GM19324 (cell line): ENCODE measurements around the gene PRUNE2.

Experiments used
- ATAC-seq: cut with Tn5 transposase; IDR thresholded peaks from one replicate; pipeline ENCODE4 v1.9.1; 2021; ENCODE audit warnings: mild to moderate bottlenecking, moderate library complexity; ENCODE audit not compliant: unreplicated experiment, low FRiP score

PRUNE2 gene

DNA sequence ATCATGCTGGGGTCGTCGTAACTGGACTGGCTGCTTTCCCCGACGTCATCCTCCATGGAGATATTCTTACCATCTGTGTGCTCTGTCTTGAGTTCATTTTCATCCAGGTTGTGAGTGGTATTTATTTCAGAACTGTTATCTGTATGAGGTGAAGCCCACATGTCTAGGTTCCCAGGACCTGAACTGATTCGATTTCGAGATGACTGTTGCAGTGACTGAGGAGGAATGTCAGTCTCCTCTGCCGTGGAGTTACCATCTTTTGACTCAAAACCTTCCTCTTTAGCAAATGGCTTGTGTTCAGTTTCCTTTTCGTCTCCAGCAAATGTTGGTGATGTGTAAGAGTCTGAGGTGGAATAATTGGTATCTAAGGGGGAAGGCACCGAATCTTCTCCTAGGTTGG, 196.9 kb downstream of the PRUNE2 start:
- ATAC-seq: no peak

DNA sequence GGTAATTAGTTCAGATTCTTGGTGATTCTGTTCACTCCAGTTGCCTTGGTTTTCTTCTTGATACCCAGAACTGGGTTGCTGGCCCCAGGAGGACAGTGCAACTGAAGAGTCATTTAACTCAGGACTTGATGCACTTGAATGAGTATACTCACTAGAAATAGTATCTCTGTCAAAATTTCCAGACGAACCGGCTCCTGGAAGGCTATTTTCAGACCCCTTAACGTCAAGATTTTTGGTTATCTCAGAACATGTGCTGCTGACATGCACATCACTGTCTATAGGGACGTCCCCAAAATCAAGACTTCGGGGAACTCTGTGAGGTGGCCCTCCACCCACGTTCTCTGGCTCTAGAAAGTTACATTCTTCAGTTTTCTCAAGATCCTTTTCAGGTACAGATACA, 198.4 kb downstream of the PRUNE2 start:
- ATAC-seq: no peak

DNA sequence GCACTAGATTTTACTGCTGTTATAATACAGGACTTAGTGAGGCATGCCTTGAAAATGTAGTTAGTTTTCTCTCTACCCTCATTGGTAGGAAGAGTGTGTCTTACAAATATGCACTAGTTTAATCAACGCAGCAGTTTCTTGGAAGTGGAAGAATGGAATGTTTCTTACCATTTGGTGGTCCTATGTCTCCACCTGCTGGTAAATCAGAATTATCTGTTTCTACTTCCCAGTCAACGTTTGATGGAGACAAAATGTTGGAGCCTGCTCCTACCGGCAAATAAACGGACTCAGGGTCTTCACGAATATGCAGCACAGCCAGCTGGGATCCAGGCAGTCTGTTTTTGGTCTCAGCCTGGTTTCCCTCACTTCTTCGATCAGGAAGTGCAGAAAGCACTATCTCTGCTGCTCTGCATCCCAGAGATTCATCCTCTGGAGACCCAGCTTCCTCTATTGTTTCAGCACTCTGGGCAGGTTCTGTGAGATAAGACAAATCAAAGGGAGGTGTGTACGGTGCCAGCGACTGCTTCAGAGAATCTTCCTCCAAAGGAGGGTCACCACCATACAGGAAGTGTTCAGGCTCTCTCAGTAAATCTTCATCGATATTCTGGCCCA, 201.2 kb downstream of the PRUNE2 start:
- no peak for ATAC-seq

DNA sequence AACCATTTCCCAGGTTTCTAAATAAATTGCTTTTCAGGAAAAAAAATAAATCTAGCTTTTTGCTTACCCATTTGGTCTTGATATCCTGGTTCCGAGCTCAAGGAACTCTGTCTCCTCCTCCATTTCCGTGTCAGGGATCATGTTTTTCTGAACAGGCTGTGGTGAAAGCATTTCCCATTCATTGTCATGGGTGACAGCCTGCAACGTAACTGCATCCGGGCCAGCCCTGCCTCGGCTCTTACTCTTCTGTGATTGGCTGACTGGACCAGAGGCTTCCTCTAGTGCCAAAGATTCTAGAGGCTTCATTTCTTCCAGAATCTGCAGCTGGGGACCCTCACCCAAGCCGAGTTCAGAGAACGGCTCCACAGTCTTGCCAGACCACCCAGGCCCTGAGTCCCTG, 202.6 kb downstream of the PRUNE2 start:
- no peak for ATAC-seq

DNA sequence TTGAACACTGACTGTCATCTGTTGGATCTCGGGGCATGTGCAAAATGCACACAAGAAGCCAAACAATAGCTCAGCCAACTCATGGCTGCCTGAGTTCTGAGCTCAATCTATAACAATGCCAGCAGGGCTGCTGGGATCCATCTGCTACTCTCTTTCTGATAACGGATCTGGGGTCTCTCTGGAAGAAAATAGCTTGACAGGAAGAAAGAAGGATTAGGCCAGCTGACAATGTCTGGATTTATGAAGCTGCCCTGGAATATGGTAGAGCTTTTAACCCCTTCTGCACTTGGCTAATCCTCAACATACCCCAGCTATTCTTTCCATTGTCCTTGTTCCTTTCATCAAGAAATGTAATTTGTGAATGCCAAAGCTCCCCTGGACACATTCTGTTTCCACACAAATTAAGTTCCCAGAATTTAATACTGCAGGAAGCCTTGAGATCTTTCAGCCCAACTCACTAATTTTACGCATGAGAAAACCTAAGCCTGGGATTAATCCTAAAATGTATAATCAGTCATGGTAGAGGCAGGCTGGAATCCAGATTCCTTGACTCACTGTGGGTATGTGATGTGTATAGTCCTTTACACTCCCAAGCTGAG, 204.4 kb downstream of the PRUNE2 start:
- no peak for ATAC-seq

DNA sequence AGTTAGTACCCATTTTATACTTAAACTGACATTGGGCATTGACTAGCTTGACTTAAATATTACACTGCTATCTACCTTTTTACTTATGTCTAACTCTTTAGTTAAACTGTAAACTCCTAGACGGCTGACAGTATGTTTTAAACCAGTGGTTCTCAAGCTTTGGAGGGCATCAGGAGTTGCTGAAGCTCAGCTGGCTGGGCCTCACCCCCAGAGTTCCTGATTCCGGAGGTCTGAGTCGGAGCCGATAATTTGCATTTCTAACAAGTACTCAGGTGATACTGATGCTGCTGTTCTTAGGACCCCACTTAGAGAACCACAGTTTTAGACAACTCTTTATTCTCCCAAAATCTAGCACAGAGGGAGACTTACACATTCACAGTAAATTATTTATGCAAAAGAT, 205.0 kb downstream of the PRUNE2 start:
- no peak for ATAC-seq

DNA sequence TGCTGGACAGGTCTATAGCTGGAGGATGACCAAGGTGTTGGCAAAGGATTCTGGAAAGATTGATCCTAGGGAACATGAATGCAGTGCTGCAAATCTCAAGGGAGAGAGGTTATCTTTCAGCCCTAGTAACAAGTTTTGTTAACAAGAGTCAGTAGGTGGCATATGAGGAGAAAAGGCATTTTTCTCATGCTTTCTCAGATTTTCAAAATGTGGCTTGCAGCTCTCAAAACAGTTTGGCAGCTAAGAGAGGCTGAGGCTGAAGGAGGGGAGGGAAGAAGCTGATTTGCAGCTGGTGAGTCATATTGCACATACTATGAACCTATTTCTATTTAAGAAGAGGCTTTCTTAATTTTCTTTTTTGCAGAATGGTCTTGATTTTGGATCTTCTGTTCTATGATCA, 205.9 kb downstream of the PRUNE2 start:
- no peak for ATAC-seq

DNA sequence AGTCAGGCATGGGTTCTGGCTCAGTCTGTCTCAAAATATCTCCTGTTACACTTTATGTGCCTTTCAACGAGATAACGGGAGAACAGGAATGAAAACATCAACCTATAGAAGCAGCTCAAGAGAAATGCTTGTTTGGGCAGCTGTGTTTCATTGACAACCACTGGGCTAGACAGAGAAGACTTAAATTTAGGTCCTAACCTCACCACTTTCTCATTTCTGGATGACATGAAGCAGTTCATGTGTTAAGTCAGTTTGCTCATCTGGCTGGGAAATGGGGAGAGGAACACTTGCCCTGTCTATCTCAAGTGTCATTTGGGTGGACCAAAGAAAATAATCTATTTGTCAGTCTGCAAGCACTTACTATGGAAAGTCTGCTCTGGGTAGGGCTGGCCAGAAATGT, 208.4 kb downstream of the PRUNE2 start:
- ATAC-seq: no peak

DNA sequence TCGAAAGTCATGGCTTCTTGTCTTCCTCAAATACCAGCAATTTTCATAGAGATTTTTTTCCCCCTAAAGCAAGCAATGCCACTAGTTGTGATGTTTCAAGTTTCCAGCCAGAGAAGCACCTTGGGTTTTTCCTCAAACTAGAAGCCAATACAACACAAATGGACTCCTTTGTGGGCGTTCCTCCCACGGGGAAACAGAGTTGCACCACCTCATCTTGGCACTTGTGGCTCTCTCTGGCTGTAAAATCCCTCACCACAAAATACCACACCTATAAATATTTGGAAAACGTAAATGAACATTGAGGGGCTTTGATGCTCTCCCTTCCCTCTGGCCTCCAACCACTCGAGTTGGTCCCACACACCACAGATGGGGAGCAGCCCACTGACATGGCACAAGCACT, 208.8 kb downstream of the PRUNE2 start:
- ATAC-seq: no peak

DNA sequence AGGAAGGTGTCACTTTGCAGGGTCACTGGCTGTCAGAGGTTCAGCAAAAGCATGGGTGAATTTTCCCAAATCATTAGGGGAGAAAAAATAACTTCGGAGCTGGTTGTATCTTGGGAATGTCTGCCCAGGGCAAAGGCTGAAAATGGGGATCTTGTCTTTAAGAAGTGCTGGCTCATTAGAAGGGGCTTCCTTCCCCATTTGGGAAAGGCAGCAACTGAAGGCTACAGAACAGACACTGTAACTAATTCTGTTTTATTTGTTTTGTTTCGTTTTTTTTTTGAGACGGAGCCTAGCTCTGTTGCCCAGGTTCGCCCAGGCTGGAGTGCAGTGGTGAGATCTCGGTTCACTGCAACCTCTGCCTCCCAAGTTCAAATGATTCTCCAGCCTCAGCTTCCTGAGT, 212.0 kb downstream of the PRUNE2 start:
- ATAC-seq: no peak

DNA sequence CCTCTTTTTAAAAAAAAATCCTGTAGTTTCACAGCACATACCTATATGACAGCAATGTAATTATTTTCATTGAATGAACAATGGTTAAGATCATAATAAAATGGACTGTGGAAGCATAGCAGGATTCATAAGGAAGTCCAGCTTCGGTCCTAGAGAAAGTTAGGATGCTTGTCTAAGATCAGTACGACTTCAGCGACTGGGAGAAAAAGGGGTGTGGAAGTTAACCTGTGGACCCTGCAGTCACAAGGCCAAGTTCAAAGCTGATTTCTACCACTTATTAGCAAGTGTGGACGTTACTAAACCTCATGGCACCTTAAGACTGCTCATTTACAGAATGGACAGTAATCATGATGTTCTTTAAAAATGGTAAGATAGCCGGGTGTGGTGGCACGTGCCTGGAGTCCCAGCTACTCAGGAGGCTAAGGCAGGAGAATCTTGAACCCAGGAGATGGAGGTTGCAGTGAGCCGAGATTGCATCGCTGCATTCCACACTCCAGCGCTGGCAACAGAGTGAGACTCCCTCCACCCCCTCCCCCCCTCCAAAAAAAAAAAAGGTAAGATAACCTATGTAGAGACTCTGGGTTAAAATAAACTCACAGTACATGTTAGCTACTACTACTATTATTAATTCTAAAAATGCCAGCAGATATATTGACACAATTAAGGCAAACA, 213.3 kb downstream of the PRUNE2 start:
- ATAC-seq: no peak

DNA sequence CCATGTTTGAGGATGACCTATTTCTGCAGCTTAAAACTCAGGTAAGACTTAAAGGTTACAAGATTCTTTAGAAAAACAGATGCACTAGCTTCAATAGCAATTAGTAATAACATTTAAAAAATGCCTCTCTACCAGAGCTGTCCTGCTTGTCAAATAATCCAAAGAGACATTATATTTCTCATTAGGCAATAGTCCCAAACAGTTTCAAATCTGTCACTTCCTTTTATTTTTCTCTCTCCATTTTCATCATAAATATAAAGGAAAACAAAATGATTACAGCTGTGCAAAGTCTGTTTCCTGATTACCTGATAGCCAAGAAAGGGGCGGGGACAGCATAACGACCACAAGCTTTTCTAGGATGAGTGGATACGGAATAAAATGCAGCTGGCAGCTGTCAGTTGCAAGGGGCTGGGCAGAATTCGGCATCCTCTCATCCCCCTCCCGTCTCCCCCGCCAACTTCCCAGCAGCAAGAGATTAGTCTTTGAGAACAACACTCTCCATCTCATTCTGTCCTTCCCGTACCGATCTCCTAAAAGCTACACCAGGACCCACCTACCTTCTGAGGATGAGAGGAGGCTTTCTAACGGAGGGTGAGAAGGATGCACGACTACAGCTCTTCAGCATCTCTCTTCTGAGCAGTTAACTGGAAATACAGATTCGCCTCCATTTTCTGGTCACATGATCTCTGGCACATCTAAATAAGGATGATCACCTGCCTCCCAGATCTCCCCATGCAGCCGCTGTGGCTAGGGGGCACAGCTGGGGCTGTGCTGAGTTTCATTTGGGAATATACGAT, 214.2 kb downstream of the PRUNE2 start:
- no peak for ATAC-seq

DNA sequence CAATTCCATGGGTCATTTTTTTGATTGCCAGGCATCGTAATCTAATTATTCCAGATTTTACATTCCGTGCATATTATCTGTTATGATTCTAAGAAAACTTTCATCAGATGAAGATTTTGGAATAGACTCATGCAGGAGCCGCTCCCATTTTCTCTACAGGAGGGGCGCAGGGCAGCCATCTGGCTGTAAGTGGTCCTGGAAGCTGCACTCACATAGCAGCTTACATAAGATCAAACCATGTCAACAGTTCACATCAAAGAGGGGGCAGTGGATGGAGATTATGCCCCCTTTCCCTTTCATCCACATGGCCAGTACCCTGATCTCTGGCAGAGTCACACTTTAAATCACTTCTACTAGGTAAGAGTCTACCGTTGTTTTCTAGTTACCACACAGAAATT, 214.9 kb downstream of the PRUNE2 start:
- no peak for ATAC-seq

DNA sequence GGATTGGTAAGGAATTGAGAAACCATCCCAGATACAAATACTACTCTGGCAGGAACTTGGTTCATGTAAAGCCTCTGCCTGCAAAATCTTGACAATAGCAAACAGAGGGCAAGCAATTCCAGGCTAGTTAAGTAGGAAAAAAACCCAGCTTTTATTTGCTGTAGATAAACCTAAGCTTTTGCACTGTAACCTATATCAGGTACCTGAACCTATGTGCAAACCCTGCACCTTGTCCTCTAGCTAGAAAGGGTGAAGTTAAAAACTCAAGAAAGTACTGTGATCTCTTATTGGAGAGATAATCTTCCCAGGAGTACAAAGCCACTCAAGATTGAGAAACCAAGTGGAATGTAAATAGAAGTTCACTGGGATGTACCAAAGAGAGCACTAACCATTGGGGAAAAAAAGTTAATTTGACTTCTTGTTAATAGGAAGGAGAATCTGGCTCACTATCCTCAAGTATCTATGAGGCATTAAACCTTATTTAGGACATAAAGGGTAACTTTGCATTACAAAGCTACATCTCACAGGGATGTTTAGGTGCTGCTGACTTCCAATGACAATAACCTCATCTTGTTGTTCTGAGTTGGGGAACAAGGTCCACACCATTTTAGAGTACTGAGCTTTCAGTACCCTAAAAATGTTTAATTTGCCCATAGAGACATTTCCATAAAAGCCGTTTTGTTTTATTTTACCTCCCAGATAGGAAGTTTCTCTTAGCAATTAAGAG, 215.5 kb downstream of the PRUNE2 start:
- ATAC-seq: no peak

DNA sequence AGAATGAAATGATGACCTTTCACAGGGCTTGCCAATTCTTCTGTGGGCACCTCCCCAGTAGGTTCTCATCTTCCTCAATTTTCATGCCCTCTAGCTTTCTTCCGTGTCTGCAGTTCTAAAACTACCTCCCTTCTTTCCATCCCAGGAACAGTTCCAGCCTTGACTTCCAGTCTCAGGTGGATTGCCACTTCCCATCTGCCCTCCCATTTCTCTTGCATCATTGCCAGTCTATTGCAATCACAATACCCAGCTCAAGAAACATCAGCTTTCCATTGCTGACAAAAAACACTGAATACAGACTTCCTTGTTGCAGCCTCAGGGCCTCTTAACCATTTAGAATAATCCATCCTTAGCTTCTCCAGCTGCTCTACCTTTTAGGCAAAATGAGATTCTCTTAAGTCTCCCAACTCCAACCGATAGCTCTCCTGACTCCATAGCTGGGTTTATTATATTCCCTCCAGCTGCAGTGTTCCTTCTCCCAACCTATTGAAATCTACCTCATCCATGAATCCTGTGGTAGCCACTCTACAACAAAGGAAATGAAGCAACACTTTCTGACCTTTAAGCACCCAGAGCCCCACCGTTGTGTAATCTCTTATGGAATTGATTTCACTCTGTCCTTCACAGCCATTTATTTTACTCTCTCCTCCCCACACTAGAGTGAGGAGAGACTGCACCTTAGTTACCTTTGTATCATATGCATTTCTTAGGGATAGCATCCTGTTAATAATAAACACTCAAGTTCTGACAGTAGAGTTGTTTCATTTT, 217.3 kb downstream of the PRUNE2 start:
- no peak for ATAC-seq

DNA sequence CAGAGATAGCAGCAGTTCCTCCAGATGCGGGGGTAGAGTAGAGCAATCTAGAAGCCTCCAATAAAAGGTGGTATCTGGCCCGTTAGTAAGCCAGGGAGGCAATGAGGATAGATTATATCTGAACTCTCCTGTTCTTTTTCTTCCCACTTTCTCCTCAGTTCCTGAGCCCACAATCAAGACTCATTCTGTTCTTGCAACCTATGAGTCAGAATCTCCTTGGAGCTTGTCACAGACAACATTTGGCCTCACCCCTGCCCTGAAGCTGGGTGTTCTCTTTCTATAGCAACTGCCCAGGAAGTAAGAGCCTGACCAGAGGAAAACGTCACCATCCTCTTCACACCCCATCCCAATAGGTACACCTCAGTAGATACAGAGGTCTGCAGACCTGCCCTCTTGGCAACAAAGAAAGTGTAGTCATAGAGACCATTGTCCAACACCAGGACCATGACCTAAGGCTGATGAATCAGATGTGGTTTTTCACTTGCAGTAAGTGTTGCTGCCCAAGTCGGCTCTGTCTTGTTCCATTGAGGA, 218.0 kb downstream of the PRUNE2 start:
- no peak for ATAC-seq

DNA sequence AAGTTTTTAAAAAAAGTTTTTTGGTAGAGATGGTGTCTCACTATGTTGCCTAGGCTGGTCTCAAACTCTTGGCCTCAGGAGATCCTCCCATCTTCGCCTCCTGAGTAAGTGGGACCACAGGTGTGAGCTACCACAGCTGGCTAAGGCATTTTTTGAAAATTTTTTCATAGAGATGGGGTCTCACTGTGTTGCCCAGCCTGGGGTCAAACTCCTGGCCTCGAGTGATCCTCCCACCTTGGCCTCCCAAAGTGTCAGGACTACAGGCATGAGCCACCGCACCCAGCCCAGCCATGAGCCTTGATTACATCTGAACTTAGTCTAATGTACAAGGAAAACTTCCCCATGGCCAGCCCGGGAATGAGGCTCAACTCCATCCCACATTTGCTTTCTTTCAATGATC, 219.2 kb downstream of the PRUNE2 start:
- no peak for ATAC-seq

DNA sequence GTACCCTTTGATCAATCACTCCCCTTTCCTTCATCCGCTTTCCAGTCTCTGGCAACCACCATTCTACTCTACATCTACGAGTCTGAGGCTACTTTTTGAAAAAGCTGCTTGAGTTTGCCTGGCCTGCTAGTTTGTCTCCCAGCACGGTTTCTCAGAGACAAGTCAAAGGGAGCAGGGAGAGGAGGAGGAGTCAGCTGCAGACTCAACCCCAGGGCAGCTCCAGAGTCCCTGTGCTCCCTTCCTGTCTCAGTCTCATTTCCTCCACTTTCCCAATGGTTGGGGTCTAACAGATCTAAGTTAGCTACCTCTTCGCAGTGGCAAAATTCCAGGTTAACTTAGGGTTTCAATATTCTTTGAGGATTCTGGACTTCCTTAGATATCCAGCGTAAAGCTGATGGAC, 221.7 kb downstream of the PRUNE2 start:
- ATAC-seq: no peak

DNA sequence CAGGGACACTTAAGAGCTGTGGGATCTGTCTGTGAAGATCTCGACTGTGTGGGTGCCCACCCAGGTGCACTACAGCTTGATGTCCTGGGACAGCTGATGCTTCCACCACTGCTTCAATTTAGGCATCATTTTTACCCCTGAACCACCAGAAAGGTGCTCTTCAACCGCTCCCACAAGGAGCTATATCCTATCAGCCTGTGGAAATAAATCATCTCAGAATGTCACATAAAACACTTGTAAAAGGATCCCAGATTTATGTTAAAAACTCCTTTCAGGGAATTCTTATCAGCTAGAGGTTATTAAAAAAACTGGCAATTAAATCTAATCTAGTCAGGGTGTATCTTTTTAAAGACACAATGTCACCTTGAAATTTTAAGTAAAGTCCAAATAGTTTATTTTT, 224.4 kb downstream of the PRUNE2 start:
- no peak for ATAC-seq
